ENCODE results near the gene CREG1.
A peak's percentile ranks its signal among the peaks of the same experiment; 100 is the strongest.
"Not testable (repeated sequence)": the region's sequence is repeated elsewhere in the genome, so short reads cannot be mapped to it uniquely, and the experiment has no call there.

The CREG1 gene

DNA sequence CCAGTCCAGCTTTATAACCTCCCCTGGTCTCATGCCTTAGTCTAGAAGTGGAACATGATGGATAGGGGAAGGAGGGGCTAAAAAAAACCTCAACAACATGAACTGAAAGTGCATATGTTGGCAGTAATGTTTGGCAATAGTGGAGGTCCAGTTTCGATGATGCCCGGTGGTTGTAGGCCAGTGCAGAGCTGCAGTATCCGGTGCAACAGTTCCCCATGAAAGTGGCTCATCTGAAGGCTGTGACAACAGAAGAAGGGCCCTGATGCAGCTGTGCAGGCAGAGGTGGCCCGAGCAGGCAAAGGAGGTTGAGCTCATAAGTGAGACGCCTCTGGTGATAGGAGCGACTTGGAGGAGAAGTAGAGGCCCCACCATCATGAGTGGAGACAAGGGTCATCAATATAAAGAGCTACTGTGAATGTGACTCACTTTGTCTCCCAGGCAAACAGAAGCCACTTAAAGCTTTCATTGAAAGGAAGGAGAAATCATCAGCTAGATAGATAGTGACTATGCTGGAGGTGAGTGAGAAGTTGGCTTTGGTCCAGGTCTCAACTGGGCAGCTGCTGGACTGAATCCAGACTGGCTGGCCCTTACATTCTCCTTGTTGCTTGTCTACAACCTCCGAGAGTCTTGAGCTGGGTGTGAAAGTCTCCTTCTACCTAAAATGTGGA, 10.2 kb upstream of the CREG1 start:
- no peak for DNase-seq

DNA sequence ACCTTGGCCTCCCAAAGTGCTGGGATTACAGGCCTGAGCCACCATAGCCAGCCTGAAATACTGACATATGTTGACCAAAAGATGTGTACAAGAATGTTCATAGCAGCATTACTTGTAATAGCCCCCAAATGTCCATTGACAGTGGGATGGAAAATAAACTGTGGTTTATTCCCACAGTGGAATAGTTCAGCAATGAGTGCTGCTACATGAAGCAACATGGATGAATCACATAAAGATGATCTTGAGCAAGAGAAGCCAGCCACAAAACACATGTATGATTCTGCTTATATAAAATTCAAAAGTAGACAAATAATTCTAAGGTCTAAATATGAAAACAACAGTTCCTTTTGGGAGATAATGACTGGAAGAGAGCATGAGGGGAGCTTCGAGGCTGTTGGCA, 9.1 kb upstream of the CREG1 start:
- no peak for DNase-seq

- DNase-seq, result no peak
Measured at GRCh38 chr1:167561753-167562152, 8.2 kb upstream of the CREG1 start.

- DNase-seq, result peak; percentile 72
Measured at GRCh38 chr1:167555971-167556714, 2.6 kb upstream of the CREG1 start.

DNA sequence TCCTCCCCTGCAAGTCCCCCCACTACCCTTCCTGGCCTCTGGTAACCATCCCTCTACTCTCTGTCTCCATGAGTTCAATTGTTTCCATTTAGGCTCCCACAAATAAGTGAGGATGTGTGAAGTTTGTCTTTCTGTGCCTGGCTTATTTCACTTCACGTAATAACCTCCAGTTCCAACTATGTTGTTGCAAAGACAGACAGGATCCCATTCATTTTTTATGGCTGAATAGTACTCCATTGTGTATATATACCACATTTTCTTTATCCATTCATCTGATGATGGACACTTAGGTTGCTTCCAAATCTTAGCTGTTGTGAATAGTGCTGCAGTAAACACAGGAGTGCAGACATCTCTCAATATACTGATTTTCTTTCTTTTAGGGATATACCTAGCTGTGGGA, 1.5 kb upstream of the CREG1 start:
- not testable (repeated sequence) for DNase-seq

DNA sequence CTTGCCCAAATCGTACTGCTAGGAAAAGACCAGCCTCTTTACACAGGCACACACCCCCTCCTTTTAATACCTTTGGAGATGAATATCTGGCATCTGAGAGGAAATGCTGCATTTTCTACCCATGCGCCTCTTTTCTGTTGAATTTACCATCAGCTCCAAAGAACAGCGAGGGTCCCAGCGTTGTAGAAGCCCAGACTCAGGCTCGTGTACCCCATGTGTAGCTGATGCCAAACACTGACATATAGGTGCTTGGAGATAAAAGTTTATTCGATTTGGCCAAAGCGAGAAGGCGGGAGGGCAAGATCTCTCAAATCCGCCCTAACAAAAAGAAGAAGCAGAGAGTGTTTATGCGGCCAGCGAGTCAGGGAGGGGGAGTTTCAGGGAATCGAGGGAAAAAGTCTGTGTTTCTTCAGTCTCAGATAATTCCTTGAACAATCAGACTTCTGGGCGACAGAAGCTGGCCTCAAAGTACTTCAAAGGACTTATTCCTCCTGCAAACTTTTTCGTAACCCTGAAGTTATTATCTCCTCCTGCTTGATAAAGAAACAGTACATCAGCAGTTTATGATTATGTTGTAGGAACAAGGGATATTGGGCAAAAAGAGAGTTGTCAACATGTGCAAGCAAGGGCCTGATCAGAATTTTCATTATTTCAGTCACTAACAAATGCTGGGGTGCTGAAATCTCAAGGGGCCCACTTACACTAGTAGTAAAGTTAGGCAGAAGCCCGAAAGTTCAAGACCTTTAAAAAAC, 642 bp upstream of the CREG1 start:
- DNase-seq, result no peak

DNA sequence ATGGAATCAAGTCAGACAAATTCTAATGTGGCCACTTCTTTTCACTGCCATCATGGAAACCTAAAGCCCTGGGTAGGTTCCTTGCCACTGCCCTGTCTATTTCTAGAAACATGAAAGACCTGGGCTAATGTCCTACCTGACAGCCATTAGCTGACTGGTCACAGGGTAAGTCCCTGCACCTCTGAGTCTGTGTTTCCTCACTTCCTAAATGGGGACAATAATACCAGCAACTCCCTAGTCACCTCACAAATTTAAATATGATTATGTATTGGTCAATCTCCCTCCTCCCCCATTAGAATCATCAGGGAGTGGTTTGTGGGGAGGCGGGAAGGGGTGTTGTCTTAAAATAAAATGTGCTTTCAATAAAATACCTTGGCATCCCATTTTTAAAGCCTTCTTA, 2.2 kb downstream of the CREG1 start:
- DNase-seq, result no peak

DNA sequence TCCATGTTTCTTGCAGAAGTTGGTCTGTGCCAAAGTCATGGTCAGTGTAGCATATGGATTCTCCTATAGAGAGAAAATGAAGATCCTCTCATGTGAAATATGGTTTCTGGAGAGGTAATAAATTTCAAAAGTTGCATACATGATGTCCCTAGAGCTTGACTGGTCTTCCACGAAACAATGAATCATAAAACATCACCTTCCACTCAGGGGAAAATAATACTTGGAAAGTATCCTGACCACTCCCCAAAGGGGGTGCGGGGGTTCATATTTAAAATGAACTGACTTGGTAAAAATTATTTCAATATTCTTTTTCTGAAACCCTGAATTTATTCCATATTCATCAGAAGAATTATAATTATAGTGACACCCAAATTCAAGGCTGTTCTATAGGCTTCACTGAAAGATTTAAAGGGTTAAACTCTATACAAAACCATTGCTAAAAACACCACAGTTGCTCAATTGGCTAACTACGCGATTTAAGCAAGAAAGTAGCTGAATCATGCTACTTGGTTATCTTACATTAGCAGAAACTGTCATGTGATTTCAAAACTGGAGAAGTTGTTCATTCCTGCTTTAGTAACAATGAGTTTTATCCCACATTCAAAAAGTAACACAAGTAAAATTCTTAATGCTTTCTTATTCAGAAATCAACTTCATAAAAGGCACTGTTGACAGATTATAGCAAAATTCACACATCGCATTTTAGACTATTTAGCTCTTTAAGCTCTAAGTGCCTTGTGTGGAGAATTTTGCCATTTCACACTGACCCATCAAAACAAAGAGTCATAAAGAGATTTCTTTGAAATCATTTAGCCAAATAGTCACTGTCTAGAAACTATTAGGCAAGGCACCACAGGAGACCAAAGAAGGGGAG, 5.3 kb downstream of the CREG1 start:
- DNase-seq, result no peak

GRCh38 chr1:167546935-167547334, 6.6 kb downstream of the CREG1 start:
- DNase-seq, result no peak

DNA sequence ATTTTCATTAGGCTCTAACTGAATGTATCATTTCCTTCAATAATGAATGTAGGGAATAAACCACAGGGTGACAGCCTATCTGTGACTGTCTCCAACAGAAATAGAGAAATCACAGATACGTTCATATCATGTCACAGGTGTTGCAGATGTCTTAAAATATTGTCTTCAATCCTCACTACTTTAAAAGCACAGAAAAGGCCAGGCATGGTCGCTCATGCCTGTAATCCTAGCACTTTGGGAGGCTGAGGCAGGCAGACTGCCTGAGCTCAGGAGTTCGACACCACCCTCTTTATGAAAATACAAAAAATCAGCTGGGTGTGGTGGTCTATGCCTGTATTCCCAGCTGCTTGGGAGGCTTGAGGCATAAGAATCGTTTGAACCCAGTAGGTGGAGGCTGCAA, 8.2 kb downstream of the CREG1 start:
- no peak for DNase-seq

- no peak for DNase-seq
Measured at GRCh38 chr1:167544447-167545093, 9.0 kb downstream of the CREG1 start.

DNA sequence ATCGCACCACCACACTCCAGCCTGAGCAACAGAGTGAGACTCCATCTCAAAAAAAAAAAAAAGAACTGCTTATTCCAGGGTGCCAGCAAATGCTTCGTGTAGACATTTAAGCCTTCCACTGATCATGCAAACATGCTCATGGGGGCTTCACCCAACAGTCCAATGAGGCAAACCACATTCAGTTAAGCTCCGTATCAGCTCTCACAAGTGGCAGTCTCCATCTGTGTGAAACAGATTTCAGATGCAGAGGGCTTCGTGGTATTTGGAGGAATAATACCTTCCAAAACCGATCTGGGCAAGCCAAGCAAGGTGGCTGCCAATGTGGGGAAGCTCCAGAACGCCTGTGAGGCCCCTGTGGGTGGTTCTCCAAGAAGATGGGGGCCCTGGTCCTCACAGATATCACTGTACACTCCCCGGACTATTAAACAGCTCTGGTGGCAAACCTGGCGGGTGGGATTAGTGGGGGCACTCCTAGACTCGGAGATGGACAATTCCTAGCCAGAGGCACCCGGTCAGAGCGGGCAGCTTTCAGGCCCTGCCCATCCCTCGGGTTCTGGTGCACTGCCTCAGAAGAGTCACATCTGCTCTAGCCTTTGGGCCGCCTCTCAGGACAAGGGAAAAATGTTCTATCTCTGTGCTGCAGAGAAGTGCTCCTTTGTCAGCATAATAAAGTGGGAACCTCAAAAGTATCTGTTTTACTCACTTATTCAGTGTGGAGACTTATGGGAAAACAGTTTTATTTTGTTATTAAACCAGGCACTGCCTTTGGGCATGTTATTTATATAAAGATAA, 10.2 kb downstream of the CREG1 start:
- DNase-seq, result no peak

GRCh38 chr1:167542109-167543032, 11.2 kb downstream of the CREG1 start:
- no peak for DNase-seq

GRCh38 chr1:167541610-167542009, 12.0 kb downstream of the CREG1 start:
- no peak for DNase-seq

- DNase-seq, result no peak
Measured at GRCh38 chr1:167541003-167541402, 12.6 kb downstream of the CREG1 start.

- DNase-seq, result no peak
Measured at GRCh38 chr1:167538657-167539056, 14.9 kb downstream of the CREG1 start.

- peak; percentile 54 for DNase-seq
Measured at GRCh38 chr1:167533851-167534300, 19.7 kb downstream of the CREG1 start.

DNA sequence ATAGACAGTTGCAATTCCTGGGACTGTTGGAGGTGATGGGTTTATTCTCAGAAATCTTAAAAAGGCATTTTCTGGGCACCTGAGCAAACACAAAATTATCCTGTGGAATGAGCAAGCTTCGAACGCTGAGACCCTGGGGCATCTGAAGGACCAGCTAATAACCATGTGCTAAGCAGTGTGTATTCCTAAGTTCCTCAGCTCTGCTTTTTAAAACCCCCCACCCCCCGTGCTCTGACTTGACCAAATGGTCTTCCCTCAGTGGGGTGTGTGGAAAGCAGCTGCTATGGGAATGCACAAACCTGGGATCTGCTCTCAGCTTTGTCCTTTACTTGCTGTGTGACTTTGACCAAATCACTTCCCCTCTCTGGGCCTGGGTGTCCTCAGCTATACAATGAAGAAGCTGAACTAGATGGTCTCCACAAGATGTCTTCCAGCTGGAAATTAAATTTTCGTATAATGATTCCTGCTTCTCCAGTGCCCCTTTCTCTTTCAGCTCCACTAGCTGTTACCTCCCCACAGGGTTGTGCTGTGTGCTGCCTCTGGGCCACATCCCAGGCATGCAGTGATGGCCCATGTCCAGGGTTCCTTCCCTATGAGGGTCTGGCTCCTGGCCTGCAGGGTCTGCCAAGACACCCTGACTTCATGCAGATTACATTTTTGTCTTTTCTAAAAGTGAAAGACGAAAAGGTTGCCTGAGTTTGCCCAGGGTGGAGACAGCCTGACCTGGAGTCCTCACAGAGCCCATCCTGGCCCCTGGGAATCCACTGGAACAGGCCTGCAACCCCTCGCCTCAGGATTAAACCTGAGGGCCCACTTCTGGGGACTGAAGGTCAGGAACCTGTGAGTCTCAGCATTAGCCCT, 20.4 kb downstream of the CREG1 start:
- DNase-seq, result no peak

DNA sequence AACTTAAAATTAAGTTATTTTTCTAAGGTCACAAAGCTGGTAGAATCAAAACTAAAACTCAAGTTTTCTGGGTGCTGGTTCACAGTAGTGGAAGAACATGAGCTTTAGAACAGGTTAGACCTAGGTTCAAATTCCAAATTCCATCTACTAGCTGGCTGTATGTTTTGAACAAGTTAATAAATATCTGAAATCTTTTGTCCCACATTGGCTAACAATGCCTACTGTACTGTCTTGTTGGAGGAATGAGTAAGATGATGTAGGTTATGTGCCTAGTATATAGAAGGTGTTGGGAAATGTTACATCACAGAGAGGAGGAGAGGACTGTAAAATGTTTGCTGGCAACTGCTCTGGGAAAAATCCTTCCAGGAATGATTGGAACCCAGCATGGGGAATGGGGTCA, 21.2 kb downstream of the CREG1 start:
- DNase-seq, result no peak

Data from stimulated activated CD4-positive, alpha-beta T cell treated with anti-CD3 and anti-CD28 coated beads, Interleukin-1b, Interleukin-23, amount 100 ng/mL, for 48 hours (primary cell).